ENCODE results near the gene RNF214. TPM values are rescaled to one million over a fixed set of nuclear protein-coding genes. Genes with fewer than 3 reads are reported as not detected.

The RNF214 gene
- total and polyA plus RNA-seq, 7 experiments from 2014 or later: 9.7 to 36.0 (median 20.8) TPM

GRCh38 chr11:117197516-117198456 lies 34.7 kb upstream of the RNF214 start:
- Mint-ChIP-seq H3K27ac (peak overlapping the region in 6 of 9 donors; percentile 19 to 77 (median 57)), H3K4me3 (no peak overlapping the region)
- H3K36me3 ChIP-seq (ENCODE audit: control insufficient read depth in 2 of 3, insufficient read depth in 3 of 3, low read length in 3 of 3): peaks cover 0 to 32% (median 0%) of the 10 kb centered on the region in 3 experiments

GRCh38 chr11:117198613-117199012 lies 33.9 kb upstream of the RNF214 start:
- H3K36me3 Mint-ChIP-seq: no peaks in the 10 kb centered on the region
- intact Hi-C loops (cut with micrococcal nuclease): no loop called here

More at GRCh38 chr11:117197516-117198456, 34.7 kb upstream of the RNF214 start:
- Histone ChIP-seq H3K9me3 (ENCODE audit: control insufficient read depth in 2 of 3, low read length in 3 of 3) (no peaks in the 10 kb centered on the region), H3K27ac (ENCODE audit: low read depth, low read length) (no peak overlapping the region), H3K4me3 (ENCODE audit: low read length) (no peak overlapping the region), H3K4me1 (ENCODE audit: control insufficient read depth in 2 of 2, insufficient read depth in 2 of 2, low read length in 2 of 2) (no peaks in the 10 kb centered on the region), H3K27me3 (ENCODE audit: control insufficient read depth in 2 of 2, insufficient read depth in 2 of 2, low read length in 2 of 2) (no peaks in the 10 kb centered on the region)
- intact Hi-C loops (cut with micrococcal nuclease): loop anchor here in 1 of 2 donors (2.0 kb wide), 1 partner anchor 19 kb away; the partner anchor contains the start of gene SIDT2
- ATAC-seq (no peak), DNase-seq (no peak)
- Mint-ChIP-seq H3K27me3 (no peaks in the 10 kb centered on the region), H3K36me3 (peaks cover 0 to 4% (median 0%) of the 10 kb centered on the region in 5 donors), H3K9me3 (no peaks in the 10 kb centered on the region), H3K4me1 (peaks cover 3 to 12% (median 5%) of the 10 kb centered on the region in 7 donors)
- ChIA-PET CTCF (no interaction called here), POLR2A (interaction anchor here (1.2 kb wide), 1 partner anchor 26 kb away, joined by 4 read pairs; no protein-coding TSS in a partner anchor)

GRCh38 chr11:117199053-117199915 lies 33.2 kb upstream of the RNF214 start, which contains the start of gene TAGLN:
Gene TAGLN, plus strand, starts transcription at chr11:117199370. Its CDS starts 3,644 bp downstream, at chr11:117203014.
- H3K27me3 Mint-ChIP-seq: no peaks in the 10 kb centered on the region
- Histone ChIP-seq H3K27ac (ENCODE audit: low read depth, low read length) (no peak within 1 kb of the TSS), H3K4me3 (ENCODE audit: low read length) (no peak within 1 kb of the TSS), H3K36me3 (ENCODE audit: control insufficient read depth in 2 of 3, insufficient read depth in 3 of 3, low read length in 3 of 3) (peaks cover 0 to 40% (median 0%) of the 10 kb centered on the region in 3 experiments), H3K9me3 (ENCODE audit: control insufficient read depth in 2 of 3, low read length in 3 of 3) (no peaks in the 10 kb centered on the region), H3K27me3 (ENCODE audit: control insufficient read depth in 2 of 2, insufficient read depth in 2 of 2, low read length in 2 of 2) (no peaks in the 10 kb centered on the region), H3K4me1 (ENCODE audit: control insufficient read depth in 2 of 2, insufficient read depth in 2 of 2, low read length in 2 of 2) (no peaks in the 10 kb centered on the region)
- H3K36me3 Mint-ChIP-seq: peaks cover 0 to 5% (median 0%) of the 10 kb centered on the region in 5 donors
- peak within 1 kb of the TSS in 5 of 9 donors; percentile 41 to 77 (median 44) for H3K27ac Mint-ChIP-seq
- DNase-seq: no peak
- H3K4me1 Mint-ChIP-seq: peaks cover 0 to 8% (median 4%) of the 10 kb centered on the region in 7 donors
- H3K9me3 Mint-ChIP-seq: no peaks in the 10 kb centered on the region
- no peak for ATAC-seq
- ChIA-PET CTCF (interaction anchor here (0.7 kb wide), 1 partner anchor 26 kb away, joined by 5 read pairs; no protein-coding TSS in a partner anchor), POLR2A (interaction anchor here (1.0 kb wide), 1 partner anchor 15 kb away, joined by 3 read pairs; no protein-coding TSS in a partner anchor)
- intact Hi-C loops (cut with micrococcal nuclease): no loop called here
- no peak within 1 kb of the TSS for H3K4me3 Mint-ChIP-seq

More at GRCh38 chr11:117198613-117199012, 33.9 kb upstream of the RNF214 start:
- no peaks in the 10 kb centered on the region for H3K27me3 Mint-ChIP-seq
- no peaks in the 10 kb centered on the region for H3K4me1 ChIP-seq (ENCODE audit: control insufficient read depth in 2 of 2, insufficient read depth in 2 of 2, low read length in 2 of 2)
- ATAC-seq: no peak
- no peak overlapping the region for H3K4me3 ChIP-seq (ENCODE audit: low read length)
- H3K9me3 Mint-ChIP-seq: no peaks in the 10 kb centered on the region
- POLR2A ChIA-PET: no interaction called here
- CTCF ChIA-PET: no interaction called here
- no peak overlapping the region for H3K27ac ChIP-seq (ENCODE audit: low read depth, low read length)
- no peak overlapping the region for H3K4me3 Mint-ChIP-seq
- no peaks in the 10 kb centered on the region for H3K27me3 ChIP-seq (ENCODE audit: control insufficient read depth in 2 of 2, insufficient read depth in 2 of 2, low read length in 2 of 2)
- H3K4me1 Mint-ChIP-seq: peaks cover 0 to 8% (median 1%) of the 10 kb centered on the region in 7 donors
- peaks cover 0 to 34% (median 0%) of the 10 kb centered on the region in 3 experiments for H3K36me3 ChIP-seq (ENCODE audit: control insufficient read depth in 2 of 3, insufficient read depth in 3 of 3, low read length in 3 of 3)
- DNase-seq: no peak
- H3K27ac Mint-ChIP-seq: peak overlapping the region in 4 of 9 donors; percentile 25 to 77 (median 42)
- no peaks in the 10 kb centered on the region for H3K9me3 ChIP-seq (ENCODE audit: control insufficient read depth in 2 of 3, low read length in 3 of 3)

- no peak overlapping the region for H3K4me3 Mint-ChIP-seq
- CTCF ChIA-PET: interaction anchor here (0.7 kb wide), 1 partner anchor 25 kb away, joined by 5 read pairs; no protein-coding TSS in a partner anchor
- peak overlapping the region in 4 of 9 donors; percentile 33 to 61 (median 44) for H3K27ac Mint-ChIP-seq
Measured at GRCh38 chr11:117199916-117200812, 32.3 kb upstream of the RNF214 start.

GRCh38 chr11:117200813-117201657 lies 31.4 kb upstream of the RNF214 start:
- Mint-ChIP-seq H3K27ac (peak overlapping the region in 3 of 9 donors; percentile 31 to 61 (median 59)), H3K9me3 (no peaks in the 10 kb centered on the region), H3K4me3 (no peak overlapping the region), H3K27me3 (no peaks in the 10 kb centered on the region), H3K36me3 (peaks cover 3 to 10% (median 8%) of the 10 kb centered on the region in 5 donors), H3K4me1 (peaks cover 0 to 5% (median 0%) of the 10 kb centered on the region in 7 donors)
- intact Hi-C loops (cut with micrococcal nuclease): no loop called here
- DNase-seq: no peak
- Histone ChIP-seq H3K27me3 (ENCODE audit: control insufficient read depth in 2 of 2, insufficient read depth in 2 of 2, low read length in 2 of 2) (no peaks in the 10 kb centered on the region), H3K27ac (ENCODE audit: low read depth, low read length) (no peak overlapping the region), H3K4me3 (ENCODE audit: low read length) (no peak overlapping the region), H3K4me1 (ENCODE audit: control insufficient read depth in 2 of 2, insufficient read depth in 2 of 2, low read length in 2 of 2) (no peaks in the 10 kb centered on the region), H3K36me3 (ENCODE audit: control insufficient read depth in 2 of 3, insufficient read depth in 3 of 3, low read length in 3 of 3) (peaks cover 0 to 54% (median 7%) of the 10 kb centered on the region in 3 experiments), H3K9me3 (ENCODE audit: control insufficient read depth in 2 of 3, low read length in 3 of 3) (no peaks in the 10 kb centered on the region)
- no peak for ATAC-seq
- CTCF ChIA-PET: no interaction called here
- POLR2A ChIA-PET: interaction anchor here (1.0 to 1.1 kb wide), 2 partner anchors 16 to 17 kb away, joined by 3 read pairs; no protein-coding TSS in a partner anchor

More at GRCh38 chr11:117199916-117200812, 32.3 kb upstream of the RNF214 start:
- POLR2A ChIA-PET: interaction anchor here (1.0 kb wide), 1 partner anchor 16 kb away, joined by 3 read pairs; no protein-coding TSS in a partner anchor
- Mint-ChIP-seq H3K4me1 (peaks cover 0 to 5% (median 0%) of the 10 kb centered on the region in 7 donors), H3K27me3 (no peaks in the 10 kb centered on the region), H3K36me3 (peaks cover 3 to 10% (median 6%) of the 10 kb centered on the region in 5 donors), H3K9me3 (no peaks in the 10 kb centered on the region)
- Histone ChIP-seq H3K9me3 (ENCODE audit: control insufficient read depth in 2 of 3, low read length in 3 of 3) (no peaks in the 10 kb centered on the region), H3K27ac (ENCODE audit: low read depth, low read length) (no peak overlapping the region), H3K27me3 (ENCODE audit: control insufficient read depth in 2 of 2, insufficient read depth in 2 of 2, low read length in 2 of 2) (no peaks in the 10 kb centered on the region), H3K4me3 (ENCODE audit: low read length) (no peak overlapping the region), H3K4me1 (ENCODE audit: control insufficient read depth in 2 of 2, insufficient read depth in 2 of 2, low read length in 2 of 2) (no peaks in the 10 kb centered on the region), H3K36me3 (ENCODE audit: control insufficient read depth in 2 of 3, insufficient read depth in 3 of 3, low read length in 3 of 3) (peaks cover 0 to 49% (median 5%) of the 10 kb centered on the region in 3 experiments)
- DNase-seq (no peak), ATAC-seq (no peak)
- intact Hi-C loops (cut with micrococcal nuclease): no loop called here
